ENCODE measurements around the gene NF1.

- TF ChIP-seq CTCF (IDR thresholded peaks at IDR 0.05) (no peak), POLR2AphosphoS5 (IDR thresholded peaks at IDR 0.05) (no peak)
Measured at GRCh38 chr17:31425282-31426040, 330.7 kb downstream of the NF1 start.
